Ishikawa (cell line): ENCODE measurements around the gene CBLB.

Experiments used
- CEBPB ChIP-seq: IDR thresholded peaks from 2 replicates; pipeline ENCODE4 v1.6.1; 2012
- CREB1 ChIP-seq: IDR thresholded peaks from 2 replicates; pipeline ENCODE4 v1.6.1; 2012; ENCODE audit warnings: low read depth
- EGR1 ChIP-seq: IDR thresholded peaks from 2 replicates; pipeline ENCODE4 v1.6.1; 2012
- FOXM1 ChIP-seq: IDR thresholded peaks from 2 replicates; pipeline ENCODE4 v1.6.1; 2012; ENCODE audit warnings: low read depth, borderline replicate concordance
- NFIC ChIP-seq: IDR thresholded peaks from 2 replicates; pipeline ENCODE4 v1.6.1; 2012
- RAD21 ChIP-seq: IDR thresholded peaks from 2 replicates; pipeline ENCODE4 v1.6.1; 2012; ENCODE audit warnings: low read depth
- TAF1 ChIP-seq: IDR thresholded peaks from 2 replicates; pipeline ENCODE4 v1.6.1; 2012; ENCODE audit warnings: low read depth, mild to moderate bottlenecking
- TCF12 ChIP-seq: IDR thresholded peaks from 2 replicates; pipeline ENCODE4 v1.6.1; 2012; ENCODE audit warnings: low read depth
- TEAD4 ChIP-seq: IDR thresholded peaks from 2 replicates; pipeline ENCODE4 v1.6.1; 2012
- USF1 ChIP-seq: IDR thresholded peaks from 2 replicates; pipeline ENCODE4 v1.6.1; 2012
- YY1 ChIP-seq: IDR thresholded peaks from 2 replicates; pipeline ENCODE4 v1.6.1; 2012; ENCODE audit warnings: low read depth
- ZBTB7A ChIP-seq: IDR thresholded peaks from 2 replicates; pipeline ENCODE4 v1.6.1; 2012; ENCODE audit warnings: low read depth
- TF ChIP-seq, protein P1 (sequence below): IDR thresholded peaks from 2 replicates; pipeline ENCODE4 v1.6.1; 2012
- TF ChIP-seq, protein P2 (sequence below): IDR thresholded peaks from 2 replicates; pipeline ENCODE4 v1.6.1; 2012; ENCODE audit warnings: low read depth, mild to moderate bottlenecking

The CBLB gene

GRCh38 chr3:105691053-105691452 is 177.8 kb downstream of the CBLB start:
- no peak for TF ChIP-seq TAF1
- no peak for TF ChIP-seq ZBTB7A
- TF ChIP-seq RAD21 = no peak
- TF ChIP-seq CEBPB = no peak
- no peak for TF ChIP-seq NFIC

GRCh38 chr3:105688821-105689220 is 180.0 kb downstream of the CBLB start:
- TF ChIP-seq CREB1 = no peak
- TF ChIP-seq FOXM1 = no peak
- no peak for TF ChIP-seq TCF12
- no peak for TF ChIP-seq USF1
- TF ChIP-seq CEBPB = no peak
- TF ChIP-seq EGR1 = no peak
- TF ChIP-seq, protein P1, sequence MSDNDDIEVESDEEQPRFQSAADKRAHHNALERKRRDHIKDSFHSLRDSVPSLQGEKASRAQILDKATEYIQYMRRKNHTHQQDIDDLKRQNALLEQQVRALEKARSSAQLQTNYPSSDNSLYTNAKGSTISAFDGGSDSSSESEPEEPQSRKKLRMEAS = no peak
- TF ChIP-seq YY1 = no peak
- TF ChIP-seq, protein P2, sequence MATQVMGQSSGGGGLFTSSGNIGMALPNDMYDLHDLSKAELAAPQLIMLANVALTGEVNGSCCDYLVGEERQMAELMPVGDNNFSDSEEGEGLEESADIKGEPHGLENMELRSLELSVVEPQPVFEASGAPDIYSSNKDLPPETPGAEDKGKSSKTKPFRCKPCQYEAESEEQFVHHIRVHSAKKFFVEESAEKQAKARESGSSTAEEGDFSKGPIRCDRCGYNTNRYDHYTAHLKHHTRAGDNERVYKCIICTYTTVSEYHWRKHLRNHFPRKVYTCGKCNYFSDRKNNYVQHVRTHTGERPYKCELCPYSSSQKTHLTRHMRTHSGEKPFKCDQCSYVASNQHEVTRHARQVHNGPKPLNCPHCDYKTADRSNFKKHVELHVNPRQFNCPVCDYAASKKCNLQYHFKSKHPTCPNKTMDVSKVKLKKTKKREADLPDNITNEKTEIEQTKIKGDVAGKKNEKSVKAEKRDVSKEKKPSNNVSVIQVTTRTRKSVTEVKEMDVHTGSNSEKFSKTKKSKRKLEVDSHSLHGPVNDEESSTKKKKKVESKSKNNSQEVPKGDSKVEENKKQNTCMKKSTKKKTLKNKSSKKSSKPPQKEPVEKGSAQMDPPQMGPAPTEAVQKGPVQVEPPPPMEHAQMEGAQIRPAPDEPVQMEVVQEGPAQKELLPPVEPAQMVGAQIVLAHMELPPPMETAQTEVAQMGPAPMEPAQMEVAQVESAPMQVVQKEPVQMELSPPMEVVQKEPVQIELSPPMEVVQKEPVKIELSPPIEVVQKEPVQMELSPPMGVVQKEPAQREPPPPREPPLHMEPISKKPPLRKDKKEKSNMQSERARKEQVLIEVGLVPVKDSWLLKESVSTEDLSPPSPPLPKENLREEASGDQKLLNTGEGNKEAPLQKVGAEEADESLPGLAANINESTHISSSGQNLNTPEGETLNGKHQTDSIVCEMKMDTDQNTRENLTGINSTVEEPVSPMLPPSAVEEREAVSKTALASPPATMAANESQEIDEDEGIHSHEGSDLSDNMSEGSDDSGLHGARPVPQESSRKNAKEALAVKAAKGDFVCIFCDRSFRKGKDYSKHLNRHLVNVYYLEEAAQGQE = no peak
- no peak for TF ChIP-seq TEAD4

GRCh38 chr3:105686278-105686897 is 182.4 kb downstream of the CBLB start:
- TF ChIP-seq FOXM1 (no peak), RAD21 (peak; percentile 72), USF1 (no peak), TEAD4 (no peak)

DNA sequence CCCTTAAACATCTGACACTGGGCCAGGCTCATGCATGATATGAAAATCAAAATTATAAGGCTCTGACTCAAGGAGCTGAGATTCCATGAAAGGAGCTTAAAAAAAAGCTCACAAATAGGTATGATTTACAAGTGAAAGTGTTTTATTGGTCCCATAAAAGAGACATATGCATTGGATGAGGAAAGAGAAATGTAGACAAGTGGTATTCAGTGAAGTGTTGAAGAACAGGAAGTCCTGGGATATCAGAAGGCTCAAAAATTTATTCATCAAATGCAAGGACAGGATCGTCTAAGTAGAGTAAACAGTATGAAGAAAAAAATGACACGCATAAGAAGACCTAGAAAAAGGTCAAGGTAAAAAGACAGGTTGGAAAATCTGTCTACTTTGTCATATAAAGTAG is 188.9 kb downstream of the CBLB start:
- TF ChIP-seq CREB1 (no peak), USF1 (no peak), TAF1 (no peak), NFIC (no peak), ZBTB7A (no peak), CEBPB (no peak), YY1 (no peak), TEAD4 (no peak), EGR1 (no peak), FOXM1 (no peak), TCF12 (no peak)
- TF ChIP-seq, protein P1 = no peak
- TF ChIP-seq, protein P2 = no peak

DNA sequence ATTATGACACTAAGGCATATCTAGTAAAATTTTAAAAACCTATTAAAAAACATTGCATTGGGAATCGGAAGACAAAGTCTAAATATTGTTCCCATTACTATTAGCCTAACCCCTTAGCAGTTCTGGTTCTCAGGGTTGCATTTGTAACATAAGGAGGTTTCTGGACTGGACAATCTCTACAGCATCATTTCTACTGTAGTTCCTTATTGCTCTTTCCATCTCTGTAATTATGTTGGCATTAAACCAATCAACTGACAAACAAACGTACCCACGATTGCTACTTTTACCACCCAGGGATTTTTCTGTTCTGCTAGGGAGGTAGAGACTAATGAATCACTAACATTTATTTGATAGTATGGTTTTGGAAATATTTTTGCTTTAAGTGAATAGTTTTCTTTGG is 190.8 kb downstream of the CBLB start:
- TF ChIP-seq CEBPB (no peak), FOXM1 (no peak), EGR1 (no peak), USF1 (no peak), YY1 (no peak), CREB1 (no peak), TAF1 (no peak), NFIC (no peak)
- TF ChIP-seq, protein P1 = no peak
- TF ChIP-seq, protein P2 = no peak
